ENCODE data around the gene PABPN1. TPM values are rescaled to one million over a fixed set of nuclear protein-coding genes. Genes with fewer than 3 reads are reported as not detected.

The PABPN1 gene
- total RNA-seq, 1 experiment from 2014 or later, result 126 TPM

DNA sequence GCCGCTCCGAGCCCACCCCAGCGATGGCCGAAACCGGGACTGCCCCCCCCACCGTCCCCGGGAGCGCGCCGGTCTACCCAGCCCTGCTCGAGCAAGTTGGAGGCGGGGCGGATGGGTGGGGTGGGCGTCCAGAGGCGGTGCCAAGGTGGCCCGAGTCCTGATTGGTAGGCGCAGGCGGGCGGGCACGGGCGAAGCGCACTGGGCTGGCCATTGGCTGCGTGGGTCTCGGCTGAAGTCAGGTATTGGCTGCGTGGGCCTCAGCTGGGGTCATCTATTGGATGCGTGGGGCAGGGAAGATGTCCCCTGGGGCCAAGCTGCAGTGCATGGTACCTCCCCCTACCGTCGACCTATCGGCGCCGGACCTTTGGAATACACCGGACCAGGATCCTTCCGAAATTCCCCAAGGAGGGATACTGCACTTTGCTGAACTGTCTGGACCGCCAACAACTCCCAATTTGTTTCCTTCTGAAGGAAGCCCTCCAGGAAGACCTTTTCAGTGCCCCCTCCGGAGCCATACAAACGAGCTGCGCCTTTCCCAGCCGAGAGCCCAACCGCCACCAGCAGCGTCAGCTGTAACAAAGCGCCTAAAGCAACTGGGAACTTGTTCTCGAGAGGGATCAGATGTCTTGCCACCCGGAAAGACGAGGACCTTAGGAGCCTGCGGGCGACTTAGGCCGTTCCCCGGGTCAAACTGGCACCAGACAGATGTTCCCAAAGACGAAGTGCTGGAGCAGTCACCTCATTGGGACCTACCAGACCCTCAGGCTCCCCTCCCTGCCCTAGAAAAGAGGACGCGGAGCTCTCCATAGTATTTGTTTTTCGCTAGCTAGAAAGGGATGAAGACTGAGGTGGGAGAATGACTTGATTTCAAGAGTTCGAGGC is 35.0 kb upstream of the PABPN1 start, which contains the start of gene HOMEZ:
Gene HOMEZ, minus strand, starts transcription at position 113 of the 882 bp plus-strand sequence. CDS start 180 bp downstream, outside the sequence.
- Histone ChIP-seq H3K36me3 (ENCODE audit: insufficient read depth, low read length) (no peaks in the 10 kb centered on the region), H3K4me3 (ENCODE audit: low read length) (peak within 1 kb of the TSS; percentile 78), H3K79me2 (ENCODE audit: low read length) (peaks cover 12% of the 10 kb centered on the region; the same call in 1 of the 2 replicates), H3K4me2 (ENCODE audit: low read depth, low read length, poor library complexity, severe bottlenecking) (peak within 1 kb of the TSS; percentile 96), H3K9ac (ENCODE audit: low read length) (peak within 1 kb of the TSS; percentile 78), H3K9me3 (ENCODE audit: low read length) (no peaks in the 10 kb centered on the region), H3K9me2 (replicated peaks; ENCODE audit: insufficient read depth, low read length) (no peaks in the 10 kb centered on the region), H4K20me1 (ENCODE audit: insufficient read depth, low read depth, low read length) (no peaks in the 10 kb centered on the region; the same call in 1 of the 2 replicates), H3K27ac (ENCODE audit: low read length) (no peak within 1 kb of the TSS), H3K4me1 (ENCODE audit: low read length) (peaks cover 17% of the 10 kb centered on the region), H3K27me3 (ENCODE audit: low read length) (no peaks in the 10 kb centered on the region), H2AFZ (ENCODE audit: low read length) (peak within 1 kb of the TSS; percentile 96)
- DNase-seq, result peak; percentile 100

DNA sequence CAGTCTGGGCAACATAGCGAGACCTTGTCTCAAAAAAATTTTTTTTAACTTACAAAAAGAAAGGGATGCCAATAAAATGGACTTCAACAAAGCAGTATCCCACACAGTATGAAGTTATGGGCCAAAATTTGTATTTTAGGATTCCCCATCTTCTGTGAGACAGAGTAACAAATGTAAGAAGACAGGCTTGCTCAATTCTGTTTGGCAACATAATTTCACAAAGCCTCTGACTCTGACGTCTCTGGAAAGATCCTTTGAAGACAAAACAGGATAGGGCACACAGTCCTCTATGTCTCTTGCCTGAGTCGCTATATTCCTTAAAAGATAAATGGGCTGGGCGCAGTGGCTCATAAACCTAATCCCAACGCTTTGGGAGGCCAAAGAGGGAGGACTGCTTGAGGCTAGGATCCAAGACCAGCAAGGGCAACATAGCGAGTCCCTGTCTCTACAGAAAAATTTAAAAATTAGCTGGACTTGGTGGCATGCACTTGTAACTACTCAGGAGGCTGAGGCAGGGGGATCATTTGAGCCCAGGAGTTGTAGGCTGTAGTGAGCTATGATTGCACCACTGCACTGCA is 34.3 kb upstream of the PABPN1 start:
- Histone ChIP-seq H3K4me3 (ENCODE audit: low read length) (peak overlapping the region; percentile 78), H3K79me2 (ENCODE audit: low read length) (peaks cover 12% of the 10 kb centered on the region; the same call in 1 of the 2 replicates), H3K9ac (ENCODE audit: low read length) (peak overlapping the region; percentile 78)

DNA sequence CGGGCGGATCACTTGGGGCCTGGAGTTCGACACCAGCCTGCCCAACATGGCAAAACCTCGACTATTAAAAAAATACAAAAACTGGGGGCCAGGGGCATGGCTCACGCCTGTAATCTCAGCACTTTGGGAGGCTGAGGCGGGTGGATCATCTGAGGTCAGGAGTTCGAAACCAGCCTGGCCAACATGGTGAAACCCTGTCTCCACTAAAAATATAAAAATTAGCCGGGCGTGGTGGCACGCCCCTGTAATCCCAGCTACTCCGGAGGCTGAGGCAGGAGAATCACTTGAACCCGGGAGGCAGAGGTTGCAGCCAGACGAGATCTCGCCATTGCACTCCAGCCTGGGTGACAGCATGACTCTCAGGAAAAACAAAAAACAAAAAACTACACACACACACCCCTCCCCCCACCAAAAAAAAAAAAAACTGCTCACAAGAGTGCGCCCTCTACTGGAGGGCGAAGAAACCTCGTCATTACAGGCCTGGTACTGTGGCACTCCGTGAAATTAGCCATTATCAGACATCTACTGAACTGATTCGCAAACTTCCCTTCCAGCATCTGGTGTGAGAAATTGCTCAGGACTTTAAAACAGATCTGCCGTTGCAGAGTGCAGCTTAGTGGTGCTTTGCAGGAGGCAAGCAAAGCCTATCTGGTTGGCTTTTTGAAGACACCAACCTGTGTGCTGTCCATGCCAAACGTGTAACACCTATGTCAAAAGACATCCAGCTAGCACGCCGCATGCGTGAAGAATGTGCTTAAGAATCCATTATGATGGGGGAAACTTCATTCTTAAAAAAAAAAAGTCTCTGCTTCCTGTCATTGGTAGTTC is 26.3 kb upstream of the PABPN1 start:
- peak; percentile 92 for DNase-seq
- Histone ChIP-seq H3K9me3 (ENCODE audit: low read length) (no peaks in the 10 kb centered on the region), H3K4me1 (ENCODE audit: low read length) (peaks cover 9% of the 10 kb centered on the region), H3K9me2 (replicated peaks; ENCODE audit: insufficient read depth, low read length) (no peaks in the 10 kb centered on the region), H3K9ac (ENCODE audit: low read length) (peak overlapping the region; percentile 32; the same call in 1 of the 2 replicates), H2AFZ (ENCODE audit: low read length) (no peak overlapping the region), H3K4me3 (ENCODE audit: low read length) (no peak overlapping the region), H3K27me3 (ENCODE audit: low read length) (no peaks in the 10 kb centered on the region), H4K20me1 (ENCODE audit: insufficient read depth, low read depth, low read length) (no peaks in the 10 kb centered on the region), H3K36me3 (ENCODE audit: insufficient read depth, low read length) (peaks cover 23% of the 10 kb centered on the region; the same call in 1 of the 2 replicates), H3K4me2 (ENCODE audit: low read depth, low read length, poor library complexity, severe bottlenecking) (no peak overlapping the region), H3K79me2 (ENCODE audit: low read length) (peaks cover 7% of the 10 kb centered on the region; the same call in 1 of the 2 replicates), H3K27ac (ENCODE audit: low read length) (peak overlapping the region; percentile 36)

More for the DNA sequence above, 34.3 kb upstream of the PABPN1 start:
- H3K27ac ChIP-seq (ENCODE audit: low read length), result no peak overlapping the region
- H3K36me3 ChIP-seq (ENCODE audit: insufficient read depth, low read length), result no peaks in the 10 kb centered on the region
- no peaks in the 10 kb centered on the region; the same call in 1 of the 2 replicates for H4K20me1 ChIP-seq (ENCODE audit: insufficient read depth, low read depth, low read length)
- H3K4me1 ChIP-seq (ENCODE audit: low read length), result peaks cover 17% of the 10 kb centered on the region
- H3K9me2 ChIP-seq (replicated peaks; ENCODE audit: insufficient read depth, low read length), result no peaks in the 10 kb centered on the region
- DNase-seq, result no peak
- H3K27me3 ChIP-seq (ENCODE audit: low read length), result no peaks in the 10 kb centered on the region
- H3K4me2 ChIP-seq (ENCODE audit: low read depth, low read length, poor library complexity, severe bottlenecking), result peak overlapping the region; percentile 96
- peak overlapping the region; percentile 96; the same call in 1 of the 2 replicates for H2AFZ ChIP-seq (ENCODE audit: low read length)
- no peaks in the 10 kb centered on the region for H3K9me3 ChIP-seq (ENCODE audit: low read length)

DNA sequence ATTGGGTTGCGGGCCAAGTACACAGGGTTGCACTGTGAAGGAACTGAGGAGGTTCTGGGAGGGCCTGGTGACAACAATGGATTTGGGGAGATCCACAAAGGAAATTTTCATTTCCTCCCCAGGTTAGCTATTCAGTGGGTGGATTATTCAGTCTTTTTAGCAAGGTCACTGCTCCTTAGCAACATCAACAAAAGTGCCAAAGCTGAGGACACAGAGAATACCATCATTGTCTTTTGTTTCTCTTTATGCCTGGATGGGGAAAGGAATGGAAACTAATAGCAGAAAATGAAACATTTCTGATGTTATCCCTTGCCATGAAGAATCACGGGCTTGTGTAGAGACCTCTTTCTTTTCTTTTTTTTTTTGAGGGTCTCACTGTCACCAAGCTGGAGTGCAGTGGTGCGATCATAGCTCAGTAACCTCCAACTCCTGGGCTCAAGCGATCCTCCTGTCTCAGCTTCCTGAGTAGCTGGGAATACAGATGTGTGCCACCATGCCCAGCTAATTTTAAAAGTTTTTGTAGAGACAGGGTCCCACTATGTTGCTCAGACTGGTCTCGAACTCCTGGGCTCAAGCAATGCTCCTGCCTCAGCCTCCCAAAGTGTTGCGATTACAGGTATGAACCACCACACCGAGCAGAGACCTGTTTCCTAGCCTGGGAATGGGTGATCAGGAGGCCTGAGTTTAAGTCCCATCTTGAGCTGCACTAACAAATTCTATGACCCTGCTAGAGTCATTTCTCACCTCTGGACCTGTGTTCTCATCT is 25.1 kb upstream of the PABPN1 start:
- H3K4me1 ChIP-seq (ENCODE audit: low read length), result peaks cover 18% of the 10 kb centered on the region
- H3K4me3 ChIP-seq (ENCODE audit: low read length), result no peak overlapping the region
- H3K27me3 ChIP-seq (ENCODE audit: low read length), result no peaks in the 10 kb centered on the region
- H3K4me2 ChIP-seq (ENCODE audit: low read depth, low read length, poor library complexity, severe bottlenecking), result no peak overlapping the region
- no peak for DNase-seq
- H3K9ac ChIP-seq (ENCODE audit: low read length), result no peak overlapping the region
- peaks cover 23% of the 10 kb centered on the region; the same call in 1 of the 2 replicates for H3K36me3 ChIP-seq (ENCODE audit: insufficient read depth, low read length)
- H3K9me3 ChIP-seq (ENCODE audit: low read length), result no peaks in the 10 kb centered on the region
- no peaks in the 10 kb centered on the region for H4K20me1 ChIP-seq (ENCODE audit: insufficient read depth, low read depth, low read length)
- H3K9me2 ChIP-seq (replicated peaks; ENCODE audit: insufficient read depth, low read length), result no peaks in the 10 kb centered on the region
- H3K79me2 ChIP-seq (ENCODE audit: low read length), result peaks cover 18% of the 10 kb centered on the region
- no peak overlapping the region for H2AFZ ChIP-seq (ENCODE audit: low read length)
- peak overlapping the region; percentile 36 for H3K27ac ChIP-seq (ENCODE audit: low read length)

DNA sequence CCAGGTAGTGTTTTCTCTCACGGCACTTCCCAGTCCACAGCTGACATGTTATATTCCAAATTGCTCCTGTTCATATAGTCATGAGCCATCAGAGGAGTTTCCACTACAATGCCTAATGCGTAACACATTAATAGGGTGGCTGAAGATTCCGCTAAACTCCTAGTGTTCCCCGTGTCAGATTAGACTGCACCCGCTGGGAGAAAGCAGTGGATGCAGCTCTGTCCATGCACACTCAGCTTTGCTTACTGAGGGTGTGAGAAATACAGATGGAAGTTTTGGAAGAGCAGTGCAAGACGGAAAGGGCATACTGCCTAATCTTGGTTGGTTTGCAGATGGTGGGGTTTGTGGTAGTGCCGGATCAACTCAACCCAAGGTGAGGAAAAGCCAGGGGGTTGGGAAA is 24.2 kb upstream of the PABPN1 start:
- H3K9me3 ChIP-seq (ENCODE audit: low read length), result no peaks in the 10 kb centered on the region
- peaks cover 21% of the 10 kb centered on the region for H3K4me1 ChIP-seq (ENCODE audit: low read length)
- no peak overlapping the region for H3K4me2 ChIP-seq (ENCODE audit: low read depth, low read length, poor library complexity, severe bottlenecking)
- H3K27ac ChIP-seq (ENCODE audit: low read length), result no peak overlapping the region
- no peaks in the 10 kb centered on the region for H3K27me3 ChIP-seq (ENCODE audit: low read length)
- H2AFZ ChIP-seq (ENCODE audit: low read length), result no peak overlapping the region
- no peak overlapping the region for H3K9ac ChIP-seq (ENCODE audit: low read length)
- peaks cover 18% of the 10 kb centered on the region for H3K79me2 ChIP-seq (ENCODE audit: low read length)
- no peak overlapping the region for H3K4me3 ChIP-seq (ENCODE audit: low read length)
- H4K20me1 ChIP-seq (ENCODE audit: insufficient read depth, low read depth, low read length), result no peaks in the 10 kb centered on the region
- DNase-seq, result no peak
- no peaks in the 10 kb centered on the region for H3K9me2 ChIP-seq (replicated peaks; ENCODE audit: insufficient read depth, low read length)
- peaks cover 23% of the 10 kb centered on the region; the same call in 1 of the 2 replicates for H3K36me3 ChIP-seq (ENCODE audit: insufficient read depth, low read length)

DNA sequence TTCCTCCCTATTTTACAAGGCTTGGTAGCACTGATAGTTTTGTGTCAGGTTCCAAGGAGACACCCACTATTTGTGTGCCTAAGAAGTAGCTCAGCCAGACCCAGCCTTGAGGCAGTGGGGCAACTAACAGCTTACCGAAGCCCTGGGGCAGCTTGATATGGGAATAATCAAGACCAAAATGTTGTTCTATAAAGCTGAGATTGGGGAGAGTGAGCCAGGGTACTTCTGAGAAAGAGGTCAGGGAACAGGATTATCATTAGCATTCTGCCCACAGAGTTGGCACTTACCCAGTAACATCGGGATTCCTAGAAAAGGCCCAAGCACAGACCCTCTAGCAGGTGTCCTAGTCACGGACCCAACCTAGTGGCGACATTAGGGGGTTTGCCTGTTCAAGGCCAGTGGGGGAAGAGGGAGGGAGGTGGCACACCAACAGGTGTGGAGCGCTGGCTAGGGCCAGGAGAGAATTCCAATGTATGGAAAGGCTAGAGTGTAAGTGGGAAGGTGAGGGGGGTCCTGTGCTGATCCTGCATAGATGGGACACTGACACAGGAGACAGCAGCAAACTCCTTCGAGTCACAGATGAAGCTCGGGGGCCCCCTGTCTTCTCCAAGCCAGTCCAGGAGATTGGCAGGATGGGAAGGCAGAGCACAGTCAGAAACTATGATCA is 23.5 kb upstream of the PABPN1 start:
- Histone ChIP-seq H3K4me3 (ENCODE audit: low read length) (no peak overlapping the region), H2AFZ (ENCODE audit: low read length) (no peak overlapping the region), H4K20me1 (ENCODE audit: insufficient read depth, low read depth, low read length) (no peaks in the 10 kb centered on the region), H3K27me3 (ENCODE audit: low read length) (no peaks in the 10 kb centered on the region), H3K9me3 (ENCODE audit: low read length) (no peaks in the 10 kb centered on the region), H3K4me1 (ENCODE audit: low read length) (peaks cover 23% of the 10 kb centered on the region), H3K4me2 (ENCODE audit: low read depth, low read length, poor library complexity, severe bottlenecking) (no peak overlapping the region), H3K36me3 (ENCODE audit: insufficient read depth, low read length) (peaks cover 23% of the 10 kb centered on the region; the same call in 1 of the 2 replicates), H3K79me2 (ENCODE audit: low read length) (peaks cover 18% of the 10 kb centered on the region), H3K9ac (ENCODE audit: low read length) (no peak overlapping the region), H3K27ac (ENCODE audit: low read length) (no peak overlapping the region), H3K9me2 (replicated peaks; ENCODE audit: insufficient read depth, low read length) (no peaks in the 10 kb centered on the region)
- DNase-seq, result no peak
